Coronary artery (tissue), 2 donors: ENCODE results near the gene DEXI.

Source experiments
- DNase-seq: peaks from one replicate; pipeline ENCODE4 v3.0.0-alpha.2; 2017; ENCODE audit warnings: low spot score
- H3K27ac ChIP-seq, 2 donors: fragments of 200-600 bp; sonication (generic); one replicate each; pipeline ENCODE4 v1.5.1; 2016 to 2019
- H3K4me3 ChIP-seq: fragments of 200-600 bp; sonication (generic); 2 replicates; pipeline ENCODE4 v1.5.1; 2016; ENCODE audit warnings: mild to moderate bottlenecking, moderate library complexity
- CTCF ChIP-seq: fragments of 200-600 bp; sonication (generic); IDR thresholded peaks from one replicate; pipeline ENCODE4 v1.5.1; 2019; ENCODE audit warnings: antibody characterized with exemption

DEXI gene

GRCh38 chr16:10923650-10924214 lies 18.5 kb downstream of the DEXI start:
- Histone ChIP-seq H3K27ac (peak overlapping the region; percentile 83 to 89), H3K4me3 (no peak overlapping the region)
- peak; percentile 89 for DNase-seq
- TF ChIP-seq CTCF = no peak

- no peak overlapping the region for H3K4me3 ChIP-seq
- H3K27ac ChIP-seq = peak overlapping the region; percentile 83 to 89
- no peak for DNase-seq
- no peak for TF ChIP-seq CTCF
Observed at GRCh38 chr16:10923146-10923649, 19.1 kb downstream of the DEXI start.

GRCh38 chr16:10922328-10923145 lies 19.7 kb downstream of the DEXI start:
- DNase-seq = no peak
- H3K27ac ChIP-seq = peak overlapping the region; percentile 83 to 89

GRCh38 chr16:10921536-10922327 lies 20.5 kb downstream of the DEXI start:
- peak overlapping the region; percentile 83 to 89 for H3K27ac ChIP-seq
- no peak overlapping the region for H3K4me3 ChIP-seq
- TF ChIP-seq CTCF = no peak
- no peak for DNase-seq

More at GRCh38 chr16:10922328-10923145, 19.7 kb downstream of the DEXI start:
- no peak overlapping the region for H3K4me3 ChIP-seq
- no peak for TF ChIP-seq CTCF

- DNase-seq = no peak
- H3K27ac ChIP-seq = peak overlapping the region; percentile 83 to 89
- TF ChIP-seq CTCF = no peak
- no peak overlapping the region for H3K4me3 ChIP-seq
Observed at GRCh38 chr16:10920726-10921427, 21.4 kb downstream of the DEXI start.

GRCh38 chr16:10919003-10919351 lies 23.3 kb downstream of the DEXI start:
- Histone ChIP-seq H3K4me3 (no peak overlapping the region), H3K27ac (no peak overlapping the region)
- no peak for TF ChIP-seq CTCF
- no peak for DNase-seq
